ENCODE data around the gene DICER1.
"Not testable (repeated sequence)": the region's sequence is repeated elsewhere in the genome, so short reads cannot be mapped to it uniquely, and the experiment has no call there.

DICER1 gene

DNA sequence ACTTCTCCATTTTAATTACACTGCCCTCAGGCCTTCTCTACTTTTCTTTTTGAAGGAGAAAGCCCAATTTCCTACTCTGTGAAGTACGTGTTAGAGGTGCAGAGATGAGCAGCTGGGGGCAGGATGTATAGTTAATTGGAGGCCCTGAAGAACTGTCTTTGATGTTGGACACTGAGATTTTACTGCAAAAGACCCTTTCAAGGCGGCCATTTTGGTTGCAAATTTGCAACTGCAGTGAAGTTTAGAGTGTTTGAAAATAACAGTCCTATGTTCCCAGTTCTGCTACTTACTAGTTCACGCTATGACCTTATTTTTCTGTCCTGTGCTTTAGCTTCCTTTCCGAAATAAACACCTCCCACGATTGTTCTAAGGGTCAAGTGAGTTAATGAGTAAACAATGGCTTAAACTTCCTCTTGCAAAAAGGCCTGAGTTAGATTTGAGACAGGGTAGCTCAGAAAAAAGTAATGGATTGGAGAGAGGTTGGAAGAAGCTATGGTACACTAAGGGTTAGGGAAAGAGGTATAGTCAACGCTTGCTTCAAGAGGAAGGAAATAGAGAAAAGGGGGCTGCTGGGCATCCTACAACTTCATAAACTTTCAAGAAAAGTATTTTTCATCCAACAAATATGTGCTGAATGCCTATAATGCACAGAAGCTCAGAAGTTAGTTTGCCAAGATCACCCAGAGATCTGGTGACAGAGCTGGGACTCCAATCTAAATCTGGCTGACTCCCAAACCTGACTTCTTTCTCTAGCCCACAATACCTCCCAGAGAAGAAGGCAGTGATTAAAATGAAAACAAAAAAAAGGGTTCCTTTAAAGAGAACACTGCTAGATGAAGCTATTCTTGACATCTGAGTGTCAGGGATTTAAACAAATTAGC is 26.4 kb upstream of the DICER1 start:
- no peak for DNase-seq

DNA sequence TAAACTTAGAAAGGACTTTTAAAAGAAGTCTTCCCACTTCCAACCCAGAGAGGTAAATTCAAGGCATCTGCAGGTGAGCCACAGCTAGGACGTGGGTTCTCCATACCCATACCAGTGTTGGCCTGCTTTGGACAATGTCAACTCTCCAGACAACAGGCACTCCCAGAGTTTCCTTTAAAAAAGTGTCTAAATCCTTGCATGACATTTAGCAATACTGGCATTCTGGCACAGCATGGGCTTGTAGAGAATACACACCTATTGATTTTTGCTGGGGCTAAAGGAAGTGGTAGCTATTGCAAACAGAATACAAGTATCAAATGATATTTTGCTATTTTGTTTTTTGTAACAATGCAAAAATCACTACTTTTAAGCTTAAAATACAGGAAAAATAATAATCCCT is 25.8 kb upstream of the DICER1 start:
- DNase-seq: no peak

DNA sequence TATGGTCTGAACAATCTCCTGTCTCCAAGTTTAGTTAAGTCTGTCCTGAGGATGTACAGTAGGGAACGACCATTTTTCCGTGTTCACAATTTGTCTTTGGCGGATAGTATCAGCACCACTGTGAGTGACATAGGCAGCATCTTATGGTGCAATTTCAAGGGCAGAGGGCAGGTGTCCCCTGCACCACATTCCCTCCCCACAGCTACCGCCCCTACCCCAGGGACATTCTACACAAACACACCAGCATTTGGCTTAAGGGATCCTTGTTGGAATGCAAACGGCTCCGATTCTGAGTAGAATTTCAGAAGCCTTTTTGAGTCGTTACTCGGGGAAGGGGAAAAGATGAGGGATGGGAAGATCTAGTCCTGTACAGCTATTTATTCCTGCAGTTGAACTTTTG is 25.1 kb upstream of the DICER1 start:
- no peak for DNase-seq

DNA sequence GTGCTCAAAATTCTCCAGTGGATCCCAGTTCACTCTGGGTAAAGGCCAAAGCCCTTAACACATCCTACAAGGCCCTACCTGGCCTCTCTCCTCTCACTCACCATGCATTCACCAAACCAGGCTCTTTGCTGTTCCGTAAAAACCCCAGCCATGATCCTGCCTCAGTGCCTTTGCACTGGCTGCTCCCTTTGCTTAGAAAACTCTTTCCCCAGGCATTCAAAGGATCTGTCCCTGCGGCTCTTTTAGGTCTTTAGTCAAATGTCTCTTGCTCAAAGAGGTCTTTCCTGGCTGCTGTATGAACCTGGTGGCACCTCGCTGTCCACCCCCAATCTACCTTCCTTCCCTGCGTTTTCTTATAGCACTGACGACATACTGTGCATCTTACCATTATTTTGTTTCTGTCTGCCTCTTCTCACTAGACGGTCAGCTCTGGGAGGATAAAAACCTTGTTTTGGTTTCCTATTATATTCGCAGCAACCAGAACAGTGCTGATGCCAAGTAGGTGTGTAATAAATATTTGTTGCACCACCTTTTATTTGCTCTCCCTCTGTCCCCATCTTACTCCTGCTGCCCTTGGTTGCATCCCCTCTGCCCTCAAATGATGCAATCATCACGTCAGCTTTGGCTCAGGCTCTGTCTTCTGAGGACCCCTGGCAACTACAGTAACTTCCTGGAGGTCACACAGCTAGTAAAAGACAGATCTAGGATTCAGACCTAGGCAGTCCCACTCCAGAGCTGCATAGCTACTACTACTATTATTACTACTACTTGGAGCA is 23.8 kb upstream of the DICER1 start:
- no peak for DNase-seq

DNA sequence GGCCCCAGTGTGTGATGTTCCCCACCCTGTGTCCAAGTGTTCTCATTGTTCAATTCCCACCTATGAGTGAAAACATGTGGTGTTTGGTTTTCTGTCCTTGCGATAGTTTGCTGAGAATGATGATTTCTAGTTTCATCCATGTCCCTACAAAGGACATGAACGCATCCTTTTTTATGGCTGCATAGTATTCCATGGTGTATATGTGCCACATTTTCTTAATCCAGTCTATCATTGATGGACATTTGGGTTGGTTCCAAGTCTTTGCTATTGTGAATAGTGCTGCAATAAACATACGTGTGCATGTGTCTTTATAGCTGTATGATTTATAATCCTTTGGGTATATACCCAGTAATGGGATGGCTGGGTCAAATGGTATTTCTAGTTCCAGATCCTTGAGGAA is 18.3 kb upstream of the DICER1 start:
- DNase-seq: not testable (repeated sequence)

DNA sequence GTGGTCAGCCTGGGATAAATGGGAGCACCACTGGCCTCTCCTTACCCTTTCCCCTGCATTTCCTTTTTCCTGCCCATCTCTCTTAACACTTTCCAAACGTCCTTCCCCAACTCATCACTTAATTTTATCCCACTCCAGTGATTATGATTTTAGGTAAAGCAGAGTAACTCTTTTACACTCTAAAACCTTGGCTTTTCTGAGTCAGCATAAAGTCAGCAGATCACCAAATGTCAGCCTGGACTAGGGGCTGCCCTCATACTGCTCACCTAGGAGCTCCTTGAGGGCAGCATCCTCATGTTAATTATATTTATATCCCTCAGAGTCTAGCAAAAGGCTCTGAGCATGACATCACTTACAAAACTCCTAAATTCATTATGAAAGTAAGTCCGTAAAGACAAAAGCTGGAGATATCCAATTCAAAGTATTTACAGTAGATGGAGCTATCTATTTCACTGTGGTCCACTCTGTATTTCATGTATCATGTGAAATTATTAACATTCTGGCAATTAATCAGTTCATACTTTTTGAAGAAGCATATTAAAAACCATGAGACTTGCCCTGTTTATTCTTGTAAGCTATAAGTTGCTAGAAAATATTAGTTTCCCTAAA is 17.0 kb upstream of the DICER1 start:
- no peak for DNase-seq

DNA sequence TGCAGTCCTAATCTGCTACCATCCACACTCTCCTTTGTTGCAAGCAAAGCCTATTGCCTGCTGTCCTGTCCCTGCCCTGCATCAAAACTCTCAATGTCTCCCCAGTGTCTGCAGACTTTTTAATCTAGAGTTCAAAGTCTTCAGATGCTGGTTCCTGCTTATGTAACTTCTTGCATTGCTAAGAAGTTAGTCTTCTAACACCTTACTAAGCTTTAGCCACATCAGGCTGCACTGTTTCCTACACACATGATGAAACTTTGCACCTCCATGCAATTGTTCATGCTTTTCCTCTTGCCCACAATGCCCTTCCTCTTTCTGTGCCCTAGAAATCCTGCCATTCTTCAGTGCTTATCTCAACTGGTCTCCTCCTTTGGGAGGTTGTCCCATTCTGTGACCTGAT is 16.2 kb upstream of the DICER1 start:
- DNase-seq: no peak

DNA sequence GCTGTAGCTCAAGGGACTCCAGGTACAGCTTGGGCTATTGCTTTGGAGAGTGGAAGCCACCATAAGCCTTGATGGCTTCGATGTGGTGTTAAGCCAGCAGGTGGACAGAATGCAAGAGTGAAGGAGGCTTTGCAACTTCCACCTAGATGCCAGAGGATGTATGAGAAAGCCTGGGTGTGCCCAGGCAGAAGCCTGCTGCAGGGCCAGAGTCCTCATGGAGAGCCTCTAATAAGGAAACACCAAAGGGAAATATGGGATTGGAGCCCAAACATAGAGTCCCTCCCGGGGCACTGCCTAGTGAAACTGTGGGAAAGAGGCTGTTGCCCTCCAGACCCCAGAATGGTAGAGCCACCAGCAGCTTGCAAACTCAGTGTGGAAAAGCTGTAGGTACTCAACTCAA is 9.8 kb upstream of the DICER1 start:
- no peak for DNase-seq

DNA sequence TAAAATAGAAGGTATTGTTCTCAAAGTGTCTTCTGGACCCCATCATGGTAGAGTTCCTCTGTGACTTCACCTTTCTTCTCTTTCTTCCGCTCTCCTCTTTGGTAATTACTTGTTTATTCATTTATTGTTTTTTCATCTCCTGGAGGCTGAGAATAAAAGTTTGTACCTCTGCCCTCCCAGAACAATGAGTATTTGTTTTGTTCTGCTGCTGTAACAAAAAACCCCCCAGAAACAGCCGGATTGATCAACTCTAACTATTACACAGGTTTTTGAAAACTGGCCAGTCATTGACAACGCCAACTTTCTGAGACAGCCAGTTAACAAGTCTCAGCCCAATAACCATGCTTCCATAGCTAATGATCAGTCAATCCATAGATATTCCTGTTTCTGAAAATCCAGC is 8.2 kb upstream of the DICER1 start:
- no peak for DNase-seq

DNA sequence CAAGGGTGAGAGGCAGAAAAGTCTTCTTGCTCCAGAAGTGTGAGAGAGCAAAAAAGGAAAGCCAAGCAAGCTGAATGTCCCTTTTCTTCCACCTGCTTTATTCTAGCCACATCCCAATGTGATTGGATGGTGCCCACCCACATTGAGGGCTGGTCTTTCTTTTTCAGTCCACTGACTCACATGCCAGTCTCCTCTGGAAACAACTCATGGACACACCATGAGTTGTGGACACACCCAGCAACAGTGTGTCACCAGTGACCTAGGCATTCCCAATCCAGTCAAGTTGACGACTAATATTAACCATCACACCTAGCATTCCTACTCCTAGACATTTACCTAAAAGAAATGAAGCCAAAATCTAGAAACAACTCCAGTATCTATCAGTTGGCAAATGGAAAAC is 7.2 kb upstream of the DICER1 start:
- no peak for DNase-seq

DNA sequence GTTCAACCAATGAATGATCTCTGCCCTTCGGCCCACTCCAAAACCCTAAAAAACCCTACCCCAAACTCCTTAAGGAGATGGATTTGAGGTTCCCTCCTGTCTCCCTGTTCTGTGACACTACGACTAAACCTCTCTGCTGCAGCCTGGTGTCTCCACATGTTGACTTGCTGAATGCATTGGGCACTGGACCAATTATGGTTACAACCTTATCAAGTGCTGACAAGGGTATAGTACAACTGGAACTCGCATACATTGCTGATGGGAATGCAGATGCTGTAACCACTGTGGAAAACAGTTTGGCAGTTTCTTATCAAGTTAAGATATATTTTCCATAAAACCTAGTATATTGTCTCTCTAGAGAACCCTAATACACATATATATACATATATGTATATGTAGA is 6.3 kb upstream of the DICER1 start:
- no peak for DNase-seq

DNA sequence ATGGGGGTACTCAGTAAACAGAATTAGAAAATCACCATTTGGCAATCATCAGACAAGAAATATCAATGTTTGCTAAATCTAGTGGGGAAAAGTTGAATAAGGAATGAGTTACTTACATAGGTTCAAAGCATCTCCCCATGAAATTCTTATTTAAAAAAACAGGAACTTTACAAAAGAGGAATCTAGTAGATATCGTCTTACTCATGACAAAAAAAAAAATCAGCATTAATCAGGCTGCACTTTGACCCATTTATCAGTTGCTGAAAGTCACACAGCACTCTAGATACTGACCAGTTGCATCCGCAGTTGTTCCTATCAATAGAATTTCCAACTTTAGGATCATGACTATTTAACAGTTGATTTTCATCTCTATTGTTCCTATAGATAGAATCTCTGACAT is 5.8 kb upstream of the DICER1 start:
- DNase-seq: no peak

DNA sequence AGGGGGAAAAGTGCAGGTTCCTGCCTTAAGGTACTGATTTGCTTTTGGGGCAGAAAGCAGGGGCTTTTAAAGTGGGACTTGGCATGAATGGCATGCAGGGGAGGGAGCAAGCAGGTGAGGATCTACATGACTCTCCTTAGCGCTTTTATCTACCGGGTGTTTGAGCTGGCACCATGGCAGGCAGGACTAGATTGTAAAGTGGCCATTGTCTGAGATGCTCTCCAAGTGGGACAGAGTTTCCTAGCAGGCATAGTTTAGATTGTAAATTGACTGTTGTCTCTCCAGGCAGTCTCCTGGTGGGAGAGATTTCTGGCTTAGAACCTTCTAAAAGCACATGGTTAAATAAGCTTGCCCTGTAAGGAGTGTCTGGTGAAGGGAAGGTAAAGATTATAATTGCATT is 5.3 kb upstream of the DICER1 start:
- DNase-seq: no peak

DNA sequence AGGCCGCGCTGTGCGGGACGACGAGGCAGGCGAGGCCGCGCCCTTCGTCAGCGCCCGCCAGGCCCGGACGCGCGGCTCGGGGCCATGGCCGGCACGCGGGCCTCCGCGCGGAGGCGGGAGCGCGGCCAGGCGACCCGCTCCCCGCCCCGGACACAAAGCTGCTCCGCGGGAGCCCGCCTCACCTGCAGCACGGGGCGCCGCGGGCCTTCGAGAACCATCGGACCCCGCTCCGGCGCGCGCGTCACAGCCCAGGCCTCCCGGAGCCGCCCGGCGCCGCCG is 342 bp downstream of the DICER1 start:
- no peak for DNase-seq

DNA sequence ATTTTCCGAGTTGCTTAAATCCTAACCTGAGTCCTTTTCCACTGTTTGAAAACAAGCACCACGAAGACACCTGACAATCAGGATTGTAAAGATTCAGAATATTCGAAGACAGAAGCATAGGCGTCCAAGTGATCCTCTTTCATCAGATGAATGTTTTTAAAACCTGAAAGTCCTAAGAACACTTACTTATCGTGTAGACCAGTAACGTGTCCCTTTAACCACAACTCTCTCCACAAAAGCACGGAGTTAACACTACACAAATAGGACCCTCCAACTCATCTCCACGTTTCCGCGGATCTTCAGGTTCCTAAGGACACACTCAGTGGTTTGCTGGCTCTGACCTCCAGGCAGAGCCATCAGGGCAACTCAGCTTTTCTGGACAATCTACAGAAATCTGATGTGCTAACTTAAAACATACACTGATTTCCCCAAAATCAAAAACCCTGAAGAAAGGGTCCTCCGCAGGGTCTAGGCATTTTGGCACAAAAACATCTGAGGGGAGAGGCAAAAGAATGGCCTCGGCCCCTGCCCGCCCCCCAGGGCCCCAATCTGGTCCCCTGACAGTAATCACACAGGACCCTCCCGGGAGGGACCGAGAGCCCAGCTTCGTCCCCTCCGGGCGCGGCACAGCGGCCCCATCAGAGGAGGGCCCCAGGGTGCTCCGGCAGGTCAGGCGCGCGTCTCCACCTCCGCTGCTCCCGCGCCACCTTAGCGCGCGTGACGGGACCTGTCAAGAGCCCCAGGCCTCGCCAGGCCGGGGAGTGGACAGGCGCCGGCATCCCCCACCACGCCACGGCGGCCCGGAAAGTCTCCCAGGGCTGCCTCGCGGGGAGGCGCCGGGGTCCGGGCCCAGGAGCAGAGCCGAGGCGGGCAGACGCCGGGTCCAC is 925 bp downstream of the DICER1 start:
- DNase-seq: no peak

DNA sequence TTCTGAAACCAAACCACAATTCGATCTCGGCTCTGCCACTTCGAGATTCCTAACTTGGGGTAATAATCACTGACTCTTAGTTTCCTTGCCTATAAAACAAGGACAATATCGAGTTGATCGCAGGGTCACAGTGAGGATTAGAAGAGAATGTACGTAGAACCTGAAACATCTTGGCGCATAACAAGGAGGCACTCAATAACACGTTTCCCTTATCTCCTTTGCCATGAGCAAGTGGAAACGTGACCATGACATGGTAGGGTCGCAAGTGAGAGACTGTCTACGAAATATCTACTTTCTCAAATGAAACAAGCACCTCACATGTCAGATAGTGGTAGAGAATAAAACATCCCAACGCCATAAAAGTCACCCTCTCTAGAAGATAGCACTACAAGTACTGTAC is 2.3 kb downstream of the DICER1 start:
- no peak for DNase-seq

DNA sequence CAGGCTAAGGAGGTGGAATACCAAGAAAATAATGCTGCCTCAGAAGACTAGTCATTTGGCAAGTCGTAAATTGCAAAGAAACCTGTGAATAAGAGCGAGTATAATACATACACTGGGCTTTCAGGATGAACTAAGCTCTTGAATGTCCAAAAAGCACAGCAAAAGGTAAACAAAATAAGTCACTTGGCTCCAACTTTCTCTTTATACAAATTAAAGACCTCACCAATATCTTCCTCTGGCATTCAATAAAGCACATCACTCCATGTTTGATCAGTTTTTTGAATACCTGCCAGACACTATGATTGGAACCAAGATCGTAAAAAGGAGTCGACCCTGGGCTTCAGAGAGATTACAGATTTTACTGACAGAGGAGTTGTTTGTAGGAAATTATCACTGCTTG is 3.5 kb downstream of the DICER1 start:
- DNase-seq: no peak

DNA sequence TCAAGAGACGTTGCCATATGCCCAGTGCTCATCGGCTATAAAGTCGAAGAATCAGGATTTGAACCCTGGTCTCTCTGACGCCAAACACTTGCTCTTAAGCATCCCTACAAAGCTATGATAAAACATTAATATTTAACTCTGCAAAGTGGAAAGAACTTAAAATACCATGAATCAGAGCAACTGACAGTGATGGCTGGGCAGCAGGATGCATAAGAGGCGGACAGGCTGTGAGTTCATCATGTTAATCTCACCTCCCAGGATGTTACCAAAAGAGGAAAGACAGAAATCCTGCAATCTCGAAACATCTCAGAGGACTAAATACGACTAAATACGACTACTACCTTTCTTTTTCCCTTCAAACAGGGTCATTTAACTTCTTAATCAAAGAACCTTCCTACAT is 5.8 kb downstream of the DICER1 start:
- DNase-seq: no peak

DNA sequence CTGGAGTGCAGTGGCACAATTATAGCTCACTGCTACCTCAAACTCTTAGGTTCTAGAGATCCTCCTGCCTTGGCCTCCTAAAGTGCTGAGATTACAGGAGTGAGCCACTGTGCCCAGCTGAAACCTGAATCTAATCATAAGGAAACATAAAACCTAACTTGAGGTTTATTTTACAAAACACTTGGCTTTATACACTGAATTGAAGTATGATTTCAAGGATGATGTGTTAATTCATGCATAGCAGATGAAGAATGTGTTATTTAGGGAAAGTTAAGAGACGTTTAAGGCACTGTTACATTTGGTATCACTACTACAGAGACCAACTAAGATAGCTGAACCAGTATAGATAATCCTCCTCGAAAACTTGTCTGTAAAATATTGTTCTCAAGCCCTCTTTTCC is 6.4 kb downstream of the DICER1 start:
- no peak for DNase-seq

DNA sequence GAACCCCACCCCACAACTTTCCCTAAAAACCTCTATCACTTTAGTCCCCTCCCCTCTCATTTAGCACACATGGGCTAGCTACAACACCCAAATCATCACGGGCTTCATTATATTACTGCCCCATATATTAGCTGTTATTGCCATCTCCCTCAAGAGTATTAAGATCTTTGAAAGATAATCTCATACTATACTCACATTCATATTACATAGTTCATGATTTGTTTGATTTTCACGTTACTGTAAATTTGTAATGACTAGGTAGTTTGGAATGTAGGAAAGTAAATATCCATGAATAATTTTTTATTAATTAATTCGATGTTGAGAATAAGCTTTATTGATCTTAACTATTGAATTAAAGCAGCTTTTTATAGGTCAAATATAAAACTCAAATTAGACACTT is 7.9 kb downstream of the DICER1 start:
- DNase-seq: no peak

DNA sequence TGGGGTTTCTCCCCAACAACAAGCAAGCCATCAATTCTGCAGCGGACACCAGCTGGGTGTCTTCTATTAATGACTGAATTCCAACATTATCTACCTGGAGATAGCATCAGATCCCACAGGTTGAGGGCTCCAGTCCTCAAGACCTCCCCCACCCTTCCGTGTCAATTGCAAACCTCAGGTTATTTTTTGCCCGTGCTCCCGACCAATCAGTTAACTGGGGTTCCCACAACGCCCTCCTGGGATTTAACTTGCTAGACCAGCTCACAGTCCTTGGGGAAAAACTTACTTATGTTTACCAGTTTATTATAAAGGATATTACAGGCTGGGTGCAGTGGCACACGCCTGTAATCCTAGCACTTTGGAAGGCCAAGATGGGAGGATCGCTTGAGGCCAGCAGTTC is 9.7 kb downstream of the DICER1 start:
- DNase-seq: no peak

DNA sequence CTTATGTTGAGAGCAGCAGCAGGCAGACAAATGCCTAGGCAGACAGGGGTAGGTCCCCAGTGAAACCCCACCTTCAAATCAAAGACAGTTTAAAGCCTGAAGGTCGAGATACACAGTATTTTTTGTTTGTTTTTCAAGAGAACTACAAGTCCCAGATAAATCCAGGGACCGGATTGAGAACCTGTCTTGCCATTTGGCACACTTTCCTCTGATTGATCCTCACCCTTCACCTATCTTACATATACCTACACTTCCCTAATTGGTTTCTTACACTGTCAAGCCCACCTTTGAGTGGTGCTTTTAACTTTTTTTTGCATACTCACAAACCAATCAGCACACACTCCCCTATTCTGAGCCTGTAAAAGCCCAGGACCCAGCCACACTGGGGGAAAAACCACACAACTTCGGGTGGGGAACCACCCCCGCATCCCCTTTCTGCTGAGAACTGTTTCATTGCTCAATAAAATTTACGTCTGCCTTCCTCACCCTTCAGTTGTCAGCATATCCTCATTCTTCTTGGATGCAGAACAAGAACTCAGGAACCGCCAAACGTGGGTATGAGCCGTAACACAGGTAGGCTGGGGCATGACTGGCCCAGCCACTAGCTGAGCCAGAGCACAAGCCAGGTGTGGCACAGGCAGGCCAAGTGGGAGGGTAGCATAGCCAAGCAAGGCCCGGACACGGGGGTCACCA is 11.1 kb downstream of the DICER1 start:
- DNase-seq: no peak

DNA sequence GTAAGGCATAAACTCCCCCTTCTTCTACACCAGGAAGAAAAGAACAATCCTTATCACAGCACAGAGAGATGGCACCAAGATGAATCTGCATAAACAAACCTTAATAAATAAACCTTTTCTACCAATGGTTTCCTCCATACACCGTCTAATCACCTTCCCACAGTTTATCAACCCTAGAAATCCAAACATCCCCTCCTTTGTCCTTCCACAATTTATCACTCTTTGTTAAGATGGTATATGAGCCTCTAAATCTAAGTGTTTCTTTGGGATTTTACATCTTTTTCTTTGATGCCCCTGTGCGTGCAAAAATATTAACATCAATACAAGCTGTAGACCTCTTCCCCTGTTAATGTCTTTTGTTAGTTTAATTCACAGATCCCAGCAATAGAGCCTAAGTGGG is 12.5 kb downstream of the DICER1 start:
- DNase-seq: no peak
